WTC11 (cell line): Measurements from ENCODE around the gene CELF1.

Experiments
- NR3C1 ChIP-seq: sonication (generic); formaldehyde crosslinking; conservative IDR thresholded peaks from 2 replicates; pipeline ENCODE4 v1.8.1; 2023; ENCODE audit warnings: low read depth, mild to moderate bottlenecking, missing genetic modification reagents
- TCF7 ChIP-seq: sonication (generic); formaldehyde crosslinking; IDR thresholded peaks from 2 replicates; pipeline ENCODE4 v1.8.0; 2022; ENCODE audit warnings: mild to moderate bottlenecking, low read depth, missing genetic modification reagents, moderate library complexity
- ZNF232 ChIP-seq: sonication (generic); formaldehyde crosslinking; IDR thresholded peaks from 2 replicates; pipeline ENCODE4 v1.8.0; 2022; ENCODE audit warnings: mild to moderate bottlenecking, missing genetic modification reagents

DNA sequence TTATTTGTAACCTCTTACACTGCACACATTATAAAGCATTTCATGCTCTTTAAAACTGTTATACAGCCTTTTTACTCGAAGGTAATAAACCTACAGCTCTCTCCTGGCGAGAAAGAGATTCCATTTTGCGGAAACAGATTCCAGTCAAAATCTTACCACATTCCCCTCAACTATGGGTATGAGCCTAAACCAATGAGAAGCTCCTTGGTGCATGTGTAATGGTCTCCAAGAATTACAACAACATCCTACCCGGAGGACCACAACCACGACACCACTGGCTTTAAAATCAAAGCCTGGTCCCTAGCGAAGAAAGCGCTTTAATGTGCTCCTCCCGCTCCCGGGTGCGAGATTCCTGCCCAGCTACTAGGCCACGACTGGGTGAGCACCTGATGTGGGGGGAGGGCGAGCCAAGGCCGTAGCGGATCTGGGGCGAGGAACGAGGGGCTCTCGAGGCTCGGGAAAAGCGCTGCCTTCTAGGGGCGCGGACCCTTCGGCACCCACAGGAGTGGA is 821 bp downstream of the CELF1 start:
- TF ChIP-seq TCF7: no peak
- TF ChIP-seq NR3C1 (CRISPR knock-in tag): no peak
- TF ChIP-seq ZNF232 (CRISPR knock-in tag): no peak
